Measurements from ENCODE around the gene ALDH1A2. TPM values are rescaled to one million over a fixed set of nuclear protein-coding genes. Genes with fewer than 3 reads are reported as not detected.

Gene ALDH1A2
- total and polyA plus RNA-seq, 7 donors, result 1.2 to 12.5 (median 4.4) TPM

DNA sequence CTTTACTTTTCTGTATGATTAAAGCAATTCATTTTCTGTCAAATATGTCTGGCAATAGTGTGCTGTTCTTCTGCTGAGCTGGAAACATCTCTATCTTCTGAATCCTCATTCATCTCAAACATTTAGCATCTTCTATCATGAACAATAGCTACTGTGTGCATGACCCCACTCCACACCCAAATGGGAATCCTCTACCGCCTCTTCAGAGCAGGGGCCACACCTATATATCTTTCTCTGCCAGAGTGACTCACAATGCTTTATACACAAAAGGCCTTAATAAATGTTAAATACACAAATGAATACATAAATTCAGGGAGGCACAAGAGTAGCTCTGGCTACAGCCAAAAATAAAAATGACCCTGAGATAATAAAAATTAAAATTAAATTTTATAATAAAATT is 8.0 kb downstream of the ALDH1A2 start:
- H3K9me3 ChIP-seq, result no peaks in the 10 kb centered on the region
- H3K4me1 ChIP-seq, result no peaks in the 10 kb centered on the region
- TF ChIP-seq POLR2A (IDR thresholded peaks at IDR 0.05) (no peak), POLR2AphosphoS5 (IDR thresholded peaks at IDR 0.05) (no peak)
- TF ChIP-seq, protein P1, sequence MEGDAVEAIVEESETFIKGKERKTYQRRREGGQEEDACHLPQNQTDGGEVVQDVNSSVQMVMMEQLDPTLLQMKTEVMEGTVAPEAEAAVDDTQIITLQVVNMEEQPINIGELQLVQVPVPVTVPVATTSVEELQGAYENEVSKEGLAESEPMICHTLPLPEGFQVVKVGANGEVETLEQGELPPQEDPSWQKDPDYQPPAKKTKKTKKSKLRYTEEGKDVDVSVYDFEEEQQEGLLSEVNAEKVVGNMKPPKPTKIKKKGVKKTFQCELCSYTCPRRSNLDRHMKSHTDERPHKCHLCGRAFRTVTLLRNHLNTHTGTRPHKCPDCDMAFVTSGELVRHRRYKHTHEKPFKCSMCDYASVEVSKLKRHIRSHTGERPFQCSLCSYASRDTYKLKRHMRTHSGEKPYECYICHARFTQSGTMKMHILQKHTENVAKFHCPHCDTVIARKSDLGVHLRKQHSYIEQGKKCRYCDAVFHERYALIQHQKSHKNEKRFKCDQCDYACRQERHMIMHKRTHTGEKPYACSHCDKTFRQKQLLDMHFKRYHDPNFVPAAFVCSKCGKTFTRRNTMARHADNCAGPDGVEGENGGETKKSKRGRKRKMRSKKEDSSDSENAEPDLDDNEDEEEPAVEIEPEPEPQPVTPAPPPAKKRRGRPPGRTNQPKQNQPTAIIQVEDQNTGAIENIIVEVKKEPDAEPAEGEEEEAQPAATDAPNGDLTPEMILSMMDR (IDR thresholded peaks at IDR 0.05), result no peak
- intact Hi-C loops (cut with DNase I), result no loop called here
- no peak overlapping the region for H3K4me3 ChIP-seq
- H3K27me3 ChIP-seq, result peaks cover 0 to 8% (median 1%) of the 10 kb centered on the region in 3 donors
- H3K36me3 ChIP-seq, result no peaks in the 10 kb centered on the region
- 24 to 60% methylated on average over 1 of the region's 1 CpG for WGBS, 2 donors
- H3K27ac ChIP-seq, result no peak overlapping the region
- DNase-seq, result no peak

DNA sequence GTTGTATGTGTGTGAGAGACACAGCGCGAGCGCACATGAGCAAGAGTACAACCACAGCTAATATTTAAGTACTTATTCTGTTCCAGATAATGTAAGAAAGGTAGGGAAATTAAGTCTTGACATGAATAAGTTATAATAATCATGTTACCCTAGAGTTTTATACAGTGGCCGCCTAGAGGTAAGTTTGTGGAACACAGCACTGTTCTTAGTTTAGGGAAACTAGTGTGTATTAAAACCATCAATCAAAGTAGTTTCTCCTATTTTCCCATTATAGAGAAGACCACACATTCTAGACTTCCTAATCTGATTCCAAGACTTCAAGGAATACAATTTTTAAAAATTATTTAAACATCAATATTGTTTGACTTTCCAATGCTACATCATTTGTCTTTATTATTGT is 9.5 kb downstream of the ALDH1A2 start:
- TF ChIP-seq POLR2A (IDR thresholded peaks at IDR 0.05) (no peak), POLR2AphosphoS5 (IDR thresholded peaks at IDR 0.05) (no peak), EP300 (IDR thresholded peaks at IDR 0.05) (no peak)
- TF ChIP-seq, protein P1 (IDR thresholded peaks at IDR 0.05), result no peak
- Histone ChIP-seq H3K4me1 (no peaks in the 10 kb centered on the region), H3K27ac (no peak overlapping the region), H3K9me3 (no peaks in the 10 kb centered on the region), H3K4me3 (no peak overlapping the region), H3K27me3 (no peaks in the 10 kb centered on the region), H3K36me3 (no peaks in the 10 kb centered on the region)
- intact Hi-C loops (cut with DNase I), result no loop called here
- DNase-seq, result no peak
- 87 to 90% methylated on average over 4 of the region's 4 CpGs for WGBS, 2 donors

DNA sequence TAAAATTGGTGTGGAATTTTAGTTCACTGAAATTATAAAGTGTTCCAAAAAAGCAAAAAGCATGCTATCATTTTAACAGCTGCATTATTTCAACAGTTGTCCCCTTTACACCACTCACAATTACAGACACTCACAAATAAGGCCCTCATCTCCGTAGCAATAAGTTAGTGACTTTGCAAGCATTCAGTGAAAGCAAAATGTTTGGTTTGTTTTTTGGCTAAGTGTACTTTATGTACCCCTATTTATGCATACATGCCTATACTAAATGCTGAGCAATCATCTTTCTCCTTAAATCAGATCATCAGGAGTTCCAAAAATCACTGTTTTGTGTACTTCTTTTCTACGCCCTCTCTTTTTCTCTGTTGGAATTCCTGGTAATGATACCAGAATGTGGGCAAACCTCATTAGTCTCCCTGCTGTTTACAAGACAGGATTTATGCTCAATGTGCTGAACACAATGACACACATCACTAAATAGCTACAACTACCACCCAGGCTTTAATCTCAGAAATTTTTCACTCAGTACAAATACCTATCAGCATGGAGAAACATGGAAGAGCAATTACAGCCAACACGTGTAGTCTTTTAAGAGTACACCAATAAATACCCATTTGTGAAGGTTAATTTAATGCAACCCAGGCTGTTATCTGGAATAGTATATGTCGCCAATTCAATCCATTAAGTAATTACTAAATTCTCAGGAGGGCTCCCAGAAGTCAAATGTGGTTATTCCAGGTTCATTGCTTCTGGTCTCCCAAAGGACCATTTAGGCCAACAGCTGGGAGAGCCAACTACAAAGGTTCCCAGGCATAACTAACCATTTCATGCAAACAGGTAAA is 12.0 kb downstream of the ALDH1A2 start:
- no peak for DNase-seq
- WGBS, 2 donors, result 87 to 89% methylated on average over 4 of the region's 4 CpGs
- Histone ChIP-seq H3K9me3 (no peaks in the 10 kb centered on the region), H3K36me3 (no peaks in the 10 kb centered on the region), H3K4me1 (no peaks in the 10 kb centered on the region), H3K27ac (no peak overlapping the region), H3K4me3 (no peak overlapping the region), H3K27me3 (no peaks in the 10 kb centered on the region)
- intact Hi-C loops (cut with DNase I), result no loop called here
- no peak for TF ChIP-seq EP300 (IDR thresholded peaks at IDR 0.05)
- no peak for TF ChIP-seq POLR2AphosphoS5 (IDR thresholded peaks at IDR 0.05)
- TF ChIP-seq, protein P1 (IDR thresholded peaks at IDR 0.05), result no peak
- no peak for TF ChIP-seq POLR2A (IDR thresholded peaks at IDR 0.05)

DNA sequence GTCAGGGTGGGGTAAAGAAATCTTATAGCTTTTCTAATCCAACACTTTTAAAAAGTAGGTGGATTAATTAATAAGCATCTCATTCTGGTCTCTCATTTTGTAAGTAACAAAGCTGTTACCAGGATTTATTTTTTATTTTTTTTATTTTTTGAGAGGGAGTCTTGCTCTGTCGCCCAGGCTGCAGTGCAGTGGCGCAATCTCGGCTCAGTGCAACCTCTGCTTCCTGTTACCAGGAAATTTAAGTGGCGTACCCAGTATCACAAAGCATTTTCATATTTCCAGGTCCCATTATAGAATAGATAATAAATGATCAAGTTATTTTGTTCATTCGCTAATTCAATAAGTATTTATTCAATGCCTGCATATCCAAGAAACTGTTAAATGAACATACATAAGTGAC is 13.2 kb downstream of the ALDH1A2 start:
- H3K4me3 ChIP-seq, result no peak overlapping the region
- no peaks in the 10 kb centered on the region for H3K4me1 ChIP-seq
- no peaks in the 10 kb centered on the region for H3K36me3 ChIP-seq
- intact Hi-C loops (cut with DNase I), result no loop called here
- TF ChIP-seq POLR2AphosphoS5 (IDR thresholded peaks at IDR 0.05) (no peak), POLR2A (IDR thresholded peaks at IDR 0.05) (no peak), EP300 (IDR thresholded peaks at IDR 0.05) (no peak)
- TF ChIP-seq, protein P1 (IDR thresholded peaks at IDR 0.05), result no peak
- no peaks in the 10 kb centered on the region for H3K9me3 ChIP-seq
- no peak for DNase-seq
- no peak overlapping the region for H3K27ac ChIP-seq
- 93 to 96% methylated on average over 5 of the region's 5 CpGs for whole genome bisulfite sequencing, 2 donors
- no peaks in the 10 kb centered on the region for H3K27me3 ChIP-seq

Measured in sigmoid colon (tissue), 7 donors.